ENCODE measurements around the gene TPX2. TPM values are rescaled to one million over a fixed set of nuclear protein-coding genes. Genes with fewer than 3 reads are reported as not detected.

The TPX2 gene
- total RNA-seq, 2 experiments from 2014 or later: 0.85 to 0.89 TPM

DNA sequence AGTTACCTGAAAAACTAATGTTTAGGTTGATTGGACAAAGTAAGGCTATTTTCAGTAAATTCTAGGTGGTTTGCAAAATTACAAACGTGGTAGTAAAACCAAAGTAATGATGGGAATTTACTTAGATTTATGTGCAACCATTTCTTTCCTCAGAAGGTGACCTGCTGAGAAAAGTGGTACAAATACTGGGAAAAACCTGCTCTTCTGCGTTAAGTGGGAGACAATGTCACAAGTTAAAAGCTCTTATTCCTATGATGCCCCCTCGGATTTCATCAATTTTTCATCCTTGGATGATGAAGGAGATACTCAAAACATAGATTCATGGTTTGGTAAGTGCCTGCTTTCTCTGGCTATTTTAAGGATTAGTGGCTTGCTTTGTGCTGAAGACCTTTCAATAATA lies 18.2 kb downstream of the TPX2 start:
- Histone ChIP-seq H3K4me1 (ENCODE audit: insufficient read depth, low read length) (no peaks in the 10 kb centered on the region), H3K27me3 (ENCODE audit: control insufficient read depth in 1 of 2, insufficient read depth in 2 of 2, low read length in 2 of 2) (no peaks in the 10 kb centered on the region), H3K36me3 (ENCODE audit: insufficient read depth, low read length) (no peaks in the 10 kb centered on the region), H3K27ac (ENCODE audit: low read depth in 1 of 2, low read length in 2 of 2) (no peak overlapping the region), H3K4me3 (ENCODE audit: low read length) (no peak overlapping the region), H3K9me3 (ENCODE audit: control insufficient read depth in 1 of 2, insufficient read depth in 1 of 2, low read length in 2 of 2) (no peaks in the 10 kb centered on the region)
- intact Hi-C loops (cut with DNase I, micrococcal nuclease): no loop called here
- Mint-ChIP-seq H3K4me1 (ENCODE audit: low read depth) (no peaks in the 10 kb centered on the region), H3K4me3 (no peak overlapping the region), H3K9me3 (no peaks in the 10 kb centered on the region), H3K27me3 (no peaks in the 10 kb centered on the region), H3K27ac (no peak overlapping the region), H3K36me3 (ENCODE audit: low read depth) (no peaks in the 10 kb centered on the region)
- DNase-seq: no peak
- no peak for ATAC-seq (ENCODE audit: poor library complexity)
- CTCF ChIA-PET: no interaction called here
- POLR2A ChIA-PET: interaction anchor here (1.4 kb wide), 1 partner anchor 9 kb away, joined by 3 read pairs; no protein-coding TSS in a partner anchor
- TF ChIP-seq, protein P1, sequence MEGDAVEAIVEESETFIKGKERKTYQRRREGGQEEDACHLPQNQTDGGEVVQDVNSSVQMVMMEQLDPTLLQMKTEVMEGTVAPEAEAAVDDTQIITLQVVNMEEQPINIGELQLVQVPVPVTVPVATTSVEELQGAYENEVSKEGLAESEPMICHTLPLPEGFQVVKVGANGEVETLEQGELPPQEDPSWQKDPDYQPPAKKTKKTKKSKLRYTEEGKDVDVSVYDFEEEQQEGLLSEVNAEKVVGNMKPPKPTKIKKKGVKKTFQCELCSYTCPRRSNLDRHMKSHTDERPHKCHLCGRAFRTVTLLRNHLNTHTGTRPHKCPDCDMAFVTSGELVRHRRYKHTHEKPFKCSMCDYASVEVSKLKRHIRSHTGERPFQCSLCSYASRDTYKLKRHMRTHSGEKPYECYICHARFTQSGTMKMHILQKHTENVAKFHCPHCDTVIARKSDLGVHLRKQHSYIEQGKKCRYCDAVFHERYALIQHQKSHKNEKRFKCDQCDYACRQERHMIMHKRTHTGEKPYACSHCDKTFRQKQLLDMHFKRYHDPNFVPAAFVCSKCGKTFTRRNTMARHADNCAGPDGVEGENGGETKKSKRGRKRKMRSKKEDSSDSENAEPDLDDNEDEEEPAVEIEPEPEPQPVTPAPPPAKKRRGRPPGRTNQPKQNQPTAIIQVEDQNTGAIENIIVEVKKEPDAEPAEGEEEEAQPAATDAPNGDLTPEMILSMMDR (IDR thresholded peaks at IDR 0.05): no peak

DNA sequence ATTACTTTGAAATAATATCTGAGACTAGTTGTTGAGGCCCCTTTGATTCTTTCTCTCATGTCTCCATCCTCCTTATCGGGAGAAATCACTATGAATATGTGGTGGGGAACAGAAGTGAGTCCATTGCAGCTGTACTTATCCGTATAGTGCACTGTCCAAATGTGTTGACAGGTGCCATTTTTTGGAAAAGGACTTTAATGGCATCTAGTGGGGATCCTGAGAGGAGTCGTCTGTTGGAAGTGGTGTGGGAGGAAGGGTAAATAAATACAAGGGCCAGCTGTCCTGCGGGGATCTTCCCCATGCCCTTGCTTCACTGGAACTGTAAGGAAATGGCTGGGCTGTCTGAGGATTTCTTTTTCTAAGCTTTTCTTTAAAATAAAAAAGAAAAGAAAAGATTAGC lies 19.4 kb downstream of the TPX2 start:
- ChIA-PET POLR2A (interaction anchor here (1.4 kb wide), 1 partner anchor 10 kb away, joined by 3 read pairs; no protein-coding TSS in a partner anchor), CTCF (no interaction called here)
- Histone ChIP-seq H3K4me1 (ENCODE audit: insufficient read depth, low read length) (no peaks in the 10 kb centered on the region), H3K27me3 (ENCODE audit: control insufficient read depth in 1 of 2, insufficient read depth in 2 of 2, low read length in 2 of 2) (no peaks in the 10 kb centered on the region), H3K27ac (ENCODE audit: low read depth in 1 of 2, low read length in 2 of 2) (no peak overlapping the region), H3K4me3 (ENCODE audit: low read length) (no peak overlapping the region), H3K36me3 (ENCODE audit: insufficient read depth, low read length) (no peaks in the 10 kb centered on the region), H3K9me3 (ENCODE audit: control insufficient read depth in 1 of 2, insufficient read depth in 1 of 2, low read length in 2 of 2) (no peaks in the 10 kb centered on the region)
- Mint-ChIP-seq H3K9me3 (no peaks in the 10 kb centered on the region), H3K27me3 (no peaks in the 10 kb centered on the region), H3K4me1 (ENCODE audit: low read depth) (no peaks in the 10 kb centered on the region), H3K27ac (no peak overlapping the region), H3K4me3 (no peak overlapping the region), H3K36me3 (ENCODE audit: low read depth) (no peaks in the 10 kb centered on the region)
- TF ChIP-seq, protein P1 (IDR thresholded peaks at IDR 0.05): no peak
- DNase-seq (no peak), ATAC-seq (ENCODE audit: poor library complexity) (no peak)
- intact Hi-C loops (cut with DNase I, micrococcal nuclease): no loop called here

DNA sequence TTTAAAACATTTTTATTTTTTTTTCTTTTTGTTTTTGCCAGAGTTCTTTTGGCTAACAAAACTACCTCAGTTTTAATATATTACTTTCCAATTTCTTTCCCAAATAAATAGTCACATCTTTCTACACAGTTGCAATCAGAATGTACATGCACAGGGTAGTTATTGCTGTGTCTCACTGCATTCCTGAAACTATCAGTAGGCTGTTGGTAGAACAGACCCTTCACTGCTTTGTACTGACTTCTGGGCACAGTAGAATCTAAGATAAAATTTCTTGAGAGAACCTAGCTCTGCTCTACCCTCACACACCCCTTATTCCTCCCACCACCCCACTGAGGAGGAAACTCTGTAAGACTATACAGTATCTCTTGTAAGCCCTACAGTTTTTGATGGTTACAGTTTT lies 19.9 kb downstream of the TPX2 start:
- Mint-ChIP-seq H3K9me3 (no peaks in the 10 kb centered on the region), H3K27ac (no peak overlapping the region), H3K4me3 (no peak overlapping the region), H3K4me1 (ENCODE audit: low read depth) (no peaks in the 10 kb centered on the region), H3K27me3 (no peaks in the 10 kb centered on the region), H3K36me3 (ENCODE audit: low read depth) (no peaks in the 10 kb centered on the region)
- no peak for ATAC-seq (ENCODE audit: poor library complexity)
- Histone ChIP-seq H3K36me3 (ENCODE audit: insufficient read depth, low read length) (no peaks in the 10 kb centered on the region), H3K4me3 (ENCODE audit: low read length) (no peak overlapping the region), H3K4me1 (ENCODE audit: insufficient read depth, low read length) (no peaks in the 10 kb centered on the region), H3K27me3 (ENCODE audit: control insufficient read depth in 1 of 2, insufficient read depth in 2 of 2, low read length in 2 of 2) (no peaks in the 10 kb centered on the region), H3K27ac (ENCODE audit: low read depth in 1 of 2, low read length in 2 of 2) (no peak overlapping the region), H3K9me3 (ENCODE audit: control insufficient read depth in 1 of 2, insufficient read depth in 1 of 2, low read length in 2 of 2) (no peaks in the 10 kb centered on the region)
- ChIA-PET CTCF (no interaction called here), POLR2A (no interaction called here)
- TF ChIP-seq, protein P1 (IDR thresholded peaks at IDR 0.05): no peak
- no peak for DNase-seq
- intact Hi-C loops (cut with DNase I, micrococcal nuclease): no loop called here

Data from CD4-positive, alpha-beta T cell (primary cell).